GM21737 (cell line): ENCODE data around the gene SSTR4.
"Not testable (repeated sequence)": the region's sequence is repeated elsewhere in the genome, so short reads cannot be mapped to it uniquely, and the experiment has no call there.

Experiments
- ATAC-seq: cut with Tn5 transposase; IDR thresholded peaks from one replicate; pipeline ENCODE4 v1.9.1; 2021; ENCODE audit warnings: mild to moderate bottlenecking, moderate library complexity; ENCODE audit not compliant: unreplicated experiment

The SSTR4 gene

GRCh38 chr20:23018432-23018831 lies 16.7 kb upstream of the SSTR4 start:
- ATAC-seq: no peak

GRCh38 chr20:23018941-23019340 lies 16.2 kb upstream of the SSTR4 start:
- ATAC-seq: no peak

DNA sequence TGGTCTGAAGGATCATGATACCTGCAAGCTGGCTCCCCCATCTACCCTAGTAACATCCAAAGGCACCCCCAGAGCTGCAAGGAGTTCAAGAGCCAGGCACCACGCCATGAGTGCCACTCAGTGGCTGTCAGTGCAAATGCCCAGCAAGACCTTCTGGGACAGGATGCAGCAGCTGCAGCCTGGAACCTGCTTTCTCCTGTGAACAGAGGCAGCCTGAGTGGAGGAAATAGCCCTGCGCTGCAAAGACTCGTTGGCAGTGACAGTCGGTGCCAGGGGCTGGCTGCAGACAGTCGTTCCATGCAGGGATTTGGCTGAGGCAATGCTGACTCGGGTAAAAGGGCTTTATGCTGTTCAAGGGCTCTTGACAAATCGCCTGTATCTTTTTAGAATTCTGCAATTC lies 15.7 kb upstream of the SSTR4 start:
- ATAC-seq: no peak

DNA sequence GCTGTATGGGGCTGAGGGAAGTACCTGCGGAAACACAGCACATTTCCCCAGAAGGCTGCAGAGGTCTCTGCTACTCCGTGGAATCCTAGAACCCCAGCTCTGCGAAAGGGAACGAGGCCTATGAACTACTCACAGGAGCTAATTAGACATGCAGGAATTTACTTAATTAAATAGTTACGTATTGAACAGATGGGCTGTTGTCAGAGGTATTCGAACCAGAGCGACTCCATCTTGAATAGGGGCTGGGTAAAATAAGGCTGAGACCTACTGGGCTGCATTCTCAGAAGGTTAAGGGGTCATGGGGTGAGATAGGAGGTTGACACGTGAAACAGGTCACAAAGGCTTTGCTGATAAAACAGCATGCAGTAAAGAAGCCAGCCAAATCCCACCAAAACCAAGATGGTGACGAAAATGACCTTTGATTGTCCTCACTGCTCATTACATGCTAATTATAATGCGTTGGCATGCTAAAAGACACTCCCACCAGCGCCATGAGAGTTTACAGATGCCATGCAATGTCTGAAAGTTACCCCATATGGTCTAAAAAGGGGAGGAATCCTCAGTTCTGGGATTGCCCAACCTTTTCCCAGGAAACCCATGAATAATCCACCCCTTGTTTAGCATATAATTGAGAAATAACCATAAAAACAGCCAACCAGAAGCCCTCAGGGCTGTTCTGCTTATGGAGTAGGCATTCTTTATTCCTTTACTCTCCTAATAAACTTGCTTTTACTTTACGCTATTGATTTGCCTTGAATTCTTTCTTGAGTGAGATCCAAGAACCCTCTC lies 14.7 kb upstream of the SSTR4 start:
- ATAC-seq: no peak

DNA sequence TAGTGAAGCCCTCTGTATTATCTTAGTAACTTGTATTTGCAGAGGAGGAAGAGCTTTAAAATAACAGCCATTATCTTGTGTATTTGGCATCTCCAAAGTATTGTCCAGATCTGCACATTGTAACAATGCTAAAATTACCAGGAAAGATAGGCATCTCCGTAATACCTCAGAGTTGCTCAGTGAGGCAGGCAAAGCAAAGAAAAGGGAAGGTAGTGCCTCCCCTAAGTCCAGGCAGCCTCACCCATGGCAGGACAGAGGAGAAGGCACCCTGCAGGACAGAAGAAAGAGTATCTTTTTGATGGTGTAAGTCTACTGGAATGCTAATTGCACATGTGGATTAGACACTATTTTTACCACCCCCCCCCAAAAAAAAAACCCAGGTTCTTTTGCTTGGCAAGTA lies 13.6 kb upstream of the SSTR4 start:
- no peak for ATAC-seq

- no peak for ATAC-seq
Measured at GRCh38 chr20:23021951-23022350, 13.2 kb upstream of the SSTR4 start.

- ATAC-seq: no peak
Measured at GRCh38 chr20:23022849-23023248, 12.3 kb upstream of the SSTR4 start.

- ATAC-seq: no peak
Measured at GRCh38 chr20:23023621-23024177, 11.4 kb upstream of the SSTR4 start.

DNA sequence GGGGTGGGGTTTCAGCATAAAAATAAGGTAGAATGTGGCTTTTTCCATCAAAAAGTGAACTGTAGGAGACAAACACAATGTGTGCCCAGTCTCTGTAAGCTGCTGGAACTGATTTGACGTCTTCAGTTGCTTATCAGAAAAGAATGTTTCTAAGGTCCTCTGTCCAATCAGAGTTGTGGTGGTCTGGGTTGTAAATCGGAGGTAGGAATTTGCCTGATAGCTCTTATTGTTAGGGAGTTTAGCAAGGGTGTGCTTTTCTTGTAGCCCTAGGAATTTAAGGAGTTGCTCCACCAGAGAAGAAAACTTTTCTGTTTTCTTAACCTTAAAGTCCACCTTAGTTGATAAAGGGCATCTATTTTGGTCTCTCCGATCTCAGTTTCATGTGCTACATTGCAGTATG lies 10.4 kb upstream of the SSTR4 start:
- no peak for ATAC-seq

GRCh38 chr20:23025503-23025902 lies 9.6 kb upstream of the SSTR4 start:
- ATAC-seq: not testable (repeated sequence)

DNA sequence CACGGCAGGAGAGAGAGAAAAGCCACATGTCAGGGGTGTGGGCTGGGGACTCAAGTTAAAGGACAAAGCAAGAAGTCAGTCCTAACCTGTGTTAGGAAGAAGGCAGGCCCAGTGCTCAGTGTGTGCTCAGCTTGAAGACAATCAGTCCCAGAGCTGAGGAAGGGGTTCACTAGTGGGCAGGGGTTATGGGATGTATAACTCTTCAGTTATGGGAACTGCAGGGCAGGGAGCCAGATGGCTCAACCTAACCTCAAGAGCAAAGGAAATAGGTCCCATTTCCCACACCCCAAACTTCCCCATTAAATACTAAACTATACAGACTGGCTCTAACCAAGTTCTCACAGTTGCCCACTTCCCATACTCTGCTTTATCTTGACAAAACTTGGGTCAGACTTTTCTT lies 7.4 kb upstream of the SSTR4 start:
- ATAC-seq: no peak

GRCh38 chr20:23028392-23028791 lies 6.7 kb upstream of the SSTR4 start:
- ATAC-seq: no peak

- no peak for ATAC-seq
Measured at GRCh38 chr20:23029324-23029723, 5.8 kb upstream of the SSTR4 start.

- no peak for ATAC-seq
Measured at GRCh38 chr20:23031346-23031745, 3.8 kb upstream of the SSTR4 start.

- no peak for ATAC-seq
Measured at GRCh38 chr20:23032056-23032749, 2.9 kb upstream of the SSTR4 start.

GRCh38 chr20:23032750-23033078 lies 2.4 kb upstream of the SSTR4 start:
- ATAC-seq: no peak

- no peak for ATAC-seq
Measured at GRCh38 chr20:23033918-23034317, 1.2 kb upstream of the SSTR4 start.

- no peak for ATAC-seq
Measured at GRCh38 chr20:23035731-23036130, 619 bp downstream of the SSTR4 start.

- ATAC-seq: no peak
Measured at GRCh38 chr20:23036371-23036770, 1.3 kb downstream of the SSTR4 start.

GRCh38 chr20:23037017-23037481 lies 1.9 kb downstream of the SSTR4 start:
- no peak for ATAC-seq

DNA sequence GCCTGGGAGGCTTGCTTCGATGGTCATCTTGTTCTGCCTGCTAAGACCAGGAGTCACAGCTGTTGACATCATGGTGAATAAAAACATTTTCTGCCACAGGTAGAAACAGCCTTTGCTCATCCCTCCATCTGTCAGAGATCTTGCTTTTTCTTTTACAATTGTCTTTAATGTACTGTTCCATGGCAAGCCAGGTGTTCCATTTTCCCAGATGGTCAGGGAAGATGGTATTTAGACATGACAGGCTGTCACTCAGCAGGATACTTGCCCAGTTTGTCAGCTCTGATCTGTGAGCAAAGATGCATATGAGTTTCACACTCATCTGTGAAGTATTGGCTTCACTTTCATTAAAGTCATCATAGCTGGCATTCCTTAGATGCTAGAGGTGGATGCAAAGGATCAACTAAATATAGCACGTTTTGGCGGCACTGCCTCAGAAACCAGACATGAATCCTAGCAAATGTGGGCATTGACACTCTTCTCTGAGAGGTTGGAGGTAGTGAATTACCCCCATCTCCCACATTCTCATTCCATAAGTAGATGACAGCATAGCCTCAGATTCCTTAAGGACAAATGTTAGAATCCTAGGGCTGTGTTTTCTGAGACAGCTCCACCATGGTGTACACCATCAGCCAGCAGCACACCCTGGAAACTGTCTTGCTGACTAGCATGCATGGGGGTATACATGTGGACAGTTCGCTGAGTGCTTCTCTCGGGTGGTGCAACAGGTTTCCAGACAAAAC lies 4.2 kb downstream of the SSTR4 start:
- ATAC-seq: no peak
